ENCODE results near the gene NXN.

NXN gene

DNA sequence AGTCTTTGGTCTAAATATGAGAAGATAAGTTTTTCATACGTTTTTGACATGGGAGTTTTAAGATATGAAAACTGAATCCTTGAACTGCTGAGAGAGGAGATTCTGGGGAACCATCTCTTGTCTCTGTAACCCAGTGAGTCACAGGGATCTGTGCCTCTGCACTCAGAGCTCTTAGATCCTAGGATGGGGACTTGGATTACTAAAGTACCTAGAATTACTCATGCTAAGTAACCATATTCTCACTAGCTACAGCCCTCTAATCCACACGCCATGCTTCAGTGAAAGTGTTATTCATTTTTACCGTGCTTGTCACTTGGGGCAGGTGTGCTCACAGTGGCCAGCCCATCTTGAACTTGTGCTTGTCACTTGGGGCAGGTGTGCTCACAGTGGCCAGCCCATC is 195.4 kb downstream of the NXN start:
- TF ChIP-seq GATA2 (IDR thresholded peaks at IDR 0.05; ENCODE audit: low read depth, low read length) (no peak), GATA3 (IDR thresholded peaks at IDR 0.05; ENCODE audit: low read depth, low read length) (no peak)

DNA sequence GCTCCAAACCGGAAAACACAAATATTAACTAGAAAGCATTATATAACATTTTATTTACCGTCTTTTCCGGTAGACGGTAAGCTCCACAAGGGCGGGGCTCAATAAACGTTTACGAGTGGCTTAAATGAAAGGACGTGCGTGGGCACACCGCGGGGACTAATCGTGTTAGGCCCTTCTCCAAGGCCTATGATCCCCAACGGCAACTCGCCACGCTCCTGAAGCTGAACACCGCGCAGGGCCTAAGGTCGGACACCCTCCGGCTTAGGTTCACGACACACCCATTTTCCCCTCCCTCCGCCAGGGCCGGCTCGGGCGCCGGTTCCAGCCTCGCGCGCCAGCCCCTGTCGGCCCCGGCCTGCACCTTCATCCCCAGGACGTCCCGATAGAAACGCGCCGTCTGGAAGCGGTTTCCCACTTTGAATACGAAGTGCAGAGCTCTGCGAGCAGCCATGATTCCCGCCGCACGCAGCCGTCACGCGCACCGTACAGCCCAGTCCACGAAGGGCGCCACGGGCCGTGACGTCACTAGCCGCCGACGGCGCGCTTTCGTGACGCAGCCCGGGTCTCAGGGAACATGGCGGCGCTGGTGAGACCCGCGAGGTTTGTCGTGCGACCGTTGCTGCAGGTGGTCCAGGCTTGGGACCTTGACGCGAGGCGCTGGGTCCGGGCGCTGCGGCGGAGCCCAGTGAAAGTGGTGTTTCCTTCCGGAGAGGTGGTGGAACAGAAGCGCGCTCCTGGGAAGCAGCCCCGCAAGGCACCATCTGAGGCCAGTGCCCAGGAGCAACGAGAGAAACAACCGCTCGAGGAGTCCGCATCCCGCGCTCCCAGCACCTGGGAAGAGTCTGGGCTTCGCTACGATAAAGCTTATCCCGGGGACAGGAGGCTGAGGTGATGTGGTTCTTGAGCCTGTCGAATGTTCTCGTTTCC is 197.5 kb downstream of the NXN start, which contains the start of the genes GLOD4 and MRM3:
TSS of gene GLOD4 (minus strand) at position 476 of the 927 bp plus-strand sequence. CDS start at position 451, 25 bp downstream.
TSS of gene MRM3 (plus strand) at position 549 of the 927 bp plus-strand sequence. CDS start at position 575, 26 bp downstream.
- TF ChIP-seq GATA3 (IDR thresholded peaks at IDR 0.05; ENCODE audit: low read depth, low read length) (no peak), GATA2 (IDR thresholded peaks at IDR 0.05; ENCODE audit: low read depth, low read length) (no peak)

DNA sequence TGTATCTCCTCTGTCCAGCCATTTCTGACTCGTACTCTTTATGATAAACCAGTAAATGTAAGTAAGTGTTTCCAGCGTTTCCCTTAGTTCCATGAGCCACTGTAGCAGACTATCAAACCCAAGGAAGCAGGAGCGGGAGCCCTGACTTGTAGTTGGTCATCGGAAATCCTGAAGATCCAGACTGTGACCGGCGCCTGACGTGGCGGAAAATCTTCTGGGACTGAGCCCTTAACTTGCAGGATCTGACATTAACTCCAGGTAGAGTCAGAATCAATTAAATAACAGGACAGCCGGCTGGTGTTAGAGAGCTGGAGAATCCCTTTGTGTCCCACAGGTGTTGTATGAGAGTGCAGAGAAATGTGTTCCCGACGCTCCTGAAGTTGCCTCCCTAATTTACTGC is 201.5 kb downstream of the NXN start:
- TF ChIP-seq GATA3 (IDR thresholded peaks at IDR 0.05; ENCODE audit: low read depth, low read length) (no peak), GATA2 (IDR thresholded peaks at IDR 0.05; ENCODE audit: low read depth, low read length) (no peak)

DNA sequence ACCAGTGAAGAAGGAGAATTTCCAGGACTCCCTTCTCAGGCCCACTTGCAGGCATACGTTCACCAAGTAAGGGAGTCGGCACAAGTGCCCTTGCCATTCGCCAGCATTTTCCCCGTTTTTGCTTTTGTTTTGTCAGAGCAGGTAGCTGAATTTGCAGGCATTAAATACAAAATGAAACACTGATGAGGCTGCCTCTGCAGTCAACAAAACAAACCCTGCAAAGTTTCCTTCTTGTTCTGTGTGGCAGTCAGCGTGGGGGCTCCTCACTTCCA is 205.3 kb downstream of the NXN start:
- TF ChIP-seq GATA2 (IDR thresholded peaks at IDR 0.05; ENCODE audit: low read depth, low read length) (no peak), GATA3 (IDR thresholded peaks at IDR 0.05; ENCODE audit: low read depth, low read length) (no peak)

DNA sequence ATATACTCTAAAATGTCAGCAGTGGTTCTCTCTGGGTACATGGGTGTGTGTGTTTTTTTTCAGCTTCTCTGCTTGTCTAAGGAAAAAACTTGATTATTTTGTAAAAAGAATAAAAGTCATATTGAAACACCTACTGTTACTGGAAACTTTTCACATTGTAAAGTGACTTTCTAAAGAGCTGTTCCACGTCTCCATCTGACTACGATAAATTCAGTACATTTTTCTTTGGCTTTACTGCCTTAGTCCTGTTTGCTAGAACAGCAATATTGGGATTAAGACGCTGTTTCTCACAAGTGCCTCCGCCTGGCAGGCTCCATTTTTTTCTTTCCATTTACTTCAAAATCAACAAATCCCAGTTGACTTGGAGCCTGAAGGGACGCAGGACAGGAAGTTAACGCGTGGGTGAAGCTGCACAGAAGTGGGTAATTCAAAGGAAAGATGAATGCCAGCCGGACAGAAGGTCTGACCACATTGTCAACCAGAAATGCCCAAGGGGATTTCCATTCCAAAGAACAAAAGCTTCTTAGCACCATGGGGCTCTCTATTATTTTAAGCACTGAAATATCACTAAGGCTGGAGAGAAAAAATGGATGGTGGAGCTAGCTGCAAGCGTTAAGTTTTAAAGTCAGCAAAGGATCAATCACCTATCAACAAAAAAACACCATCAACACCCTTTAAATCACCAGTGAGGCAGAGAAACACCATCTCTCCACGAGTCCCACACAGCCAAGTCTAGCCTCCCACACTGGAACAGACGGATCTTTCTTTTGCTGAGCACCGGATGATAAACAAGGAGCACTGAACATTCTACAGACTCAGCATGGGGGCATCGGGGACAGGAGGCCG is 205.9 kb downstream of the NXN start:
- TF ChIP-seq GATA2 (IDR thresholded peaks at IDR 0.05; ENCODE audit: low read depth, low read length) (no peak), GATA3 (IDR thresholded peaks at IDR 0.05; ENCODE audit: low read depth, low read length) (no peak)

DNA sequence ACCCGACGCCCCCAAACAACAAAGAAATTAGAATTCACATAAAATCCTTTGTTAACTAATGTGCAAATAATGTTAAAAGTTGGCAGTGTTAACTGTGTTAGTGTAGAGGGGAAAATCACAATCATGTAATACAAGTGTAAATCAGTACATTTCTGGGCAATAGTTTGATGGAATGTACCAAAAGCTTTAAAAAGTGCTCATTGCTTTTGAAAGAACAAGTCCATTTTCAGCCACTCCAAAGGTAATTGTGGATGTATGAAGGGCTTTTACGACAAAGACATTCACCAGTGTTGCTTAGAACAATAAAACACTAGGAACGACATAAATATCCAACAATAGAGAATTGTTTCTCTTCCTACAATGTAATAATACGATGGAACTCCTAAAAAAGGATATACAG is 206.6 kb downstream of the NXN start:
- TF ChIP-seq GATA3 (IDR thresholded peaks at IDR 0.05; ENCODE audit: low read depth, low read length) (no peak), GATA2 (IDR thresholded peaks at IDR 0.05; ENCODE audit: low read depth, low read length) (no peak)

DNA sequence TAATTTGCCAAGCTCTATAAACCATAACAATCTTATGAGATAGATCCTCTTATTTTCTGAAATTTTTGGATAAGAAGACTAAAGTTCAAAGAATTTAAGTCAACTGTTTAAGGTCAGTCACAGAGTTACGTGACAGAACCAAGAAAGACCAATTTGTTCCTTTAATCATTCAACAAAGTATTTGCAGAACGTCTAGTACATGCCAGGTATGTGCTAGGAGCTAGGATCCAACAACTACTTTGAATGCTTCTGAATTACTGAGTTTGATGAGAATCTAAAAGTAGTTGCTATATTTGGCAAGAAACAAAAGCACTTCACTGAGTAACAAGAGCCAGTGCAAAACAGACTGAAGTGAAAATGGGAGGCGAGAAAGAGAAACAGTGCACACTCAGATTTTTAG is 212.5 kb downstream of the NXN start:
- no peak for TF ChIP-seq GATA3 (IDR thresholded peaks at IDR 0.05; ENCODE audit: low read depth, low read length)
- TF ChIP-seq GATA2 (IDR thresholded peaks at IDR 0.05; ENCODE audit: low read depth, low read length): no peak

DNA sequence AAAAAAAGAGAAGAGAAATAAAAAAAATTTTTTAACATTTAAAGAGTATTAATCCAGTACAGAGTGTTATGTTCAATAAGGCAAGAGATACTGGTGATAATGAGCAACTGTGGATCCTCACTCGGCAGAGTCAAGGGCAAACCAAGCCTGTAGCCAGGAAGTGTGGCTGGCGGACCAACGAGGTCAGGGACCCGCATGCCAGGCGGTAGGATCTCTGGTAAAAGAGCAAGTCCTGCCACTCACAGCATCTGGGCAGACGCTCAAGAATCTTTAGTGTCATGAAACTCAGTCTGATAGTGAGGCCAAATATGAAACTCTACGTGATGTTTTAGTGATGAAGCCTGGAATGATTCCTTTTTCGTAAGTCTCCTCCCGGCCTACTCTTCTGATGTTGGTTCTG is 219.2 kb downstream of the NXN start:
- TF ChIP-seq GATA2 (IDR thresholded peaks at IDR 0.05; ENCODE audit: low read depth, low read length) (no peak), GATA3 (IDR thresholded peaks at IDR 0.05; ENCODE audit: low read depth, low read length) (no peak)

DNA sequence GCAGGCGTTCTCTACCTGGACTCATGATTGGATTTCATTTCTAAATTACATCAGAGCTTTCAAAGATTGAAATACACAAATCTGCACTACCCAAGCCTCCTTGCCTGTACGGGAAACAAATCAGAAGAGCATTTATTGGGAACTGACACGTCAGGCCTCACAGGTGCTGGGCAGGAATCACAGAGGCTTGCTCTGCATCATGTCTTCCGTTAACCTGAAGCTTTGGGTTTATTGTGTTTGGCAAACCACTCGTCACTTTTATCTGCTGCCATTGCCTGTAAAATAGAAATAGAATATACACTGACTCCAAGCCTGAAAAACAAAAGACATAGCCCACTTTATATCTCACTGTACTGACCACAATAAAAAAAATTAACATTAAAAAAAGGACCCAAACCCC is 219.6 kb downstream of the NXN start:
- TF ChIP-seq GATA3 (IDR thresholded peaks at IDR 0.05; ENCODE audit: low read depth, low read length) (no peak), GATA2 (IDR thresholded peaks at IDR 0.05; ENCODE audit: low read depth, low read length) (no peak)

DNA sequence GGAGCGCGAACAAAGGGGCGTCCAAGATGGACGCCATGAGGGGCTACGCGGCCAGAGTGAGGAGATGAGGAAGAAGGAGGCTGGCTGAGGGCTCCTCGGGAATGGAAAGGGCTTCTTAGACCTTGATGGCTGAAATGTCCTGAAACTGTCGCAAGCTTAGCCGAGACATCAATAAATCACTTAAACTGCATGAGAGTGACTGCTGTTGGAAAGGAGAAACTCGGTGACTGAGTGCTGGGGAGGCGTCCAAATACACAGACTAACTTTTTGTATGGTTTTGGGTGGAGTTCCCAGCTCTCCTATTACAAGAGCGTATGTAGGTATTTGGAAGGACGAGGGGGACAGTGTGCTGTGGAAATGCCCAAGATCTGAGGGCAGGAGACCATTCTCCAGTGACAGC is 226.2 kb downstream of the NXN start:
- no peak for TF ChIP-seq GATA3 (IDR thresholded peaks at IDR 0.05; ENCODE audit: low read depth, low read length)
- TF ChIP-seq GATA2 (IDR thresholded peaks at IDR 0.05; ENCODE audit: low read depth, low read length): no peak

DNA sequence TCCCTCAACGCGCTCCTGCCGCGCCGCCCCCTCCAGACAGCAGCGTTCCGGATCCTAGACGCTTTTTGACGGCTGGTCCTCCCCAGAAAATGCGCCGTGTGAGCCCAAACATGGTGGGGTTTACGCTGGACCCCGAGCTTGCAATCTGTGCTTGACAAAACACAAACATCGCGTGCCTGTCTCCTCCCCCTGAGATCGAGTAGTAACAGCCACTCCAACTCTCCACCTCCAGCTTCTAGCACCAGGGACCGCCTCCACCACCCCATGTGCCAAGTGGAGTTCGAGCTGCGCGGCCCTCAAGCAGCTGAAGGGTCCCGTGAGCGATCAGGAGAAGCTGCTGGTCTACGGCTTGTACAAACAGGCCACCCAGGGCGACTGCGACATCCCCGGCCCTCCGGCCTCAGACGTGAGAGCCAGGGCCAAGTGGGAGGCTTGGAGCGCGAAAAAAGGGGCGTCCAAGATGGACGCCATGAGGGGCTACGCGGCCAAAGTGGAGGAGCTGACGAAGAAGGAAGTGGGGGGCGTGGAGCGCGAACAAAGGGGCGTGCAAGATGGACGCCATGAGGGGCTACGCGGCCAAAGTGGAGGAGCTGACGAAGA is 226.9 kb downstream of the NXN start:
- TF ChIP-seq GATA3 (IDR thresholded peaks at IDR 0.05; ENCODE audit: low read depth, low read length) (no peak), GATA2 (IDR thresholded peaks at IDR 0.05; ENCODE audit: low read depth, low read length) (no peak)

DNA sequence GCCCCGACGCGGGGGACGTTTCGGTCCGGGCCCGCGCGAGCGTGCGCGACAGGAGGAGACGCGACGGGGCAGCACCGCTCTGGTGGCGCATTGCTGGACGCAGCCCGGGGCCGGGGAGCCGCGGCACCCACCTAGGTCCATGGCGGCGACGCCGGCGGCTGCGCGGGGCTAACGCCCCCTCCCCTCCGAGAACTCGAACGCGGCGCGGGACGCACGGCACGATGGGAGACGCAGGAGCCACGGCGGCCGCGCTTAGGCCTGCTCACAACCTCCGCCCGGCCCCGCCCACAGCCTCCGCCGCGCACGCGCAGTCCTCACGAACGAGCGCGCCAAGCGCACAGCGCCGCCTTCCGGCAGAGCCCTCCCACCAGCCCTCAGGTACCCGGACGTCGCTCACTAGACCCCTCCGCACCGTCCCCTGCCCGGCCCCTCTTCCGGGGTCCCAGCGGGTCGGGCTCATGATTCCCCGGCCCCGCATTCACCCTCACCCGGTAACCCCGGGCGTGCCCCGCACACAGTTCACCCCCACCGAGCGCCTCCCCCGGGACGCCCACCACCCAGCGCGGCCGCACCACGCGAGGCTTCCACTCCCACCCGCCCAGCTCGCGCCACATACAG is 227.5 kb downstream of the NXN start, which contains the start of gene GEMIN4:
TSS of gene GEMIN4 (minus strand) at position 263 of the 618 bp plus-strand sequence. CDS start at position 141, 122 bp downstream.
- TF ChIP-seq GATA3 (IDR thresholded peaks at IDR 0.05; ENCODE audit: low read depth, low read length) (no peak), GATA2 (IDR thresholded peaks at IDR 0.05; ENCODE audit: low read depth, low read length) (no peak)

DNA sequence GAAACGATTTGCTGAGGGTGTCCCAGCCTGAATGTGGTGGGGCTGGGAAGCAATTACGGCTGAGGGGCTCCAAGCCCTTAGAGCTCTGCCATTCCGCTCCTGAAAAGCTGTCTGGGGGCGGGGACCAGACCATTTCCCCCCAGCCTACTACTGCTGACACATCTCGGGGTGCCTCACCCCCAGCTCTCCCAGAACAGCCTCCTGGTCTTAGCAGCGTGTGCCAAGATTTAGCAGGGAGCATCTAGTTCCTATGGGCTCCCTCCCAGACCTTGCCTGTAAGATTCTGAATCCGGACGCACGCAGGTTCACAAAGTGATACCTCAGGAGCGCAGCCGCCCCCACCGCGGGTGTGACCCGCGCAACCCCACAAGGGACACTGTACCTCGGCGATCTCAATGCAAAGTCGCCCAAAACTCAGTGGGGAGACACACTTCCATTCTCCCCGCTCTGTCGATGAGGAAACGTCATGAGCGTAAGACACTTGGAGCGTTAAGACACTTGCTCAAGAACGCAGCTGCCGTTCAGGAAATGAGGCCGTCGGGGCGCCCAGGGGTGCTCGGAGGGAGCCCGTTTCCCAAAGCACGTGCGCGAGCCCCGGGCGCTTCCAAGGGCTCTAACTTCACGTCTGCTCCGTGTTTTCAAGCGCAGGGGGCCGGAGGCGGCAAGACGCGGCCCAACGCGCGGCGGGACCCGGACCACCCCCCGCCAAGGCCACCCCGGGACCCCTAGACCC is 228.1 kb downstream of the NXN start:
- TF ChIP-seq GATA2 (IDR thresholded peaks at IDR 0.05; ENCODE audit: low read depth, low read length) (no peak; the same call in 1 of the 2 replicates), GATA3 (IDR thresholded peaks at IDR 0.05; ENCODE audit: low read depth, low read length) (no peak)
